ENCODE data around the gene UPF2.

DNA sequence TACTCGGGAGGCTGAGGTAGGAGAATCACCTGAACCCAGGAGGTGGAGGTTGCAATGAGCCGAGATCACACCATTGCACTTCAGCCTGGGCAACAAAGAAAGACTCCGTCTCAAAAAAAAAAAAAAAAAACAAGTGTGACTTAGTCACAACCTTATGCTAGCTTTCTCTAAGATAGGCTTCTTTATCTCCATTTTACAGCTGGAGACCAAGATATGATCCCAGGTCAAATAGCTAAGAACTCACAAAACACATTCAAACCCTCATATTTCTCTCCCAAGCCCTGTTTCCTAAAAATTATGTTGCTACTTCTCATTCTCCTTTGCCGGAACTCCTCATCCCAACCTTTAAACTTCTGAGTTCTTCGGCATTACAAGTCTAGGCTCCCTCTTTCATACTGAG lies 13.1 kb upstream of the UPF2 start:
- TF ChIP-seq, protein P1, sequence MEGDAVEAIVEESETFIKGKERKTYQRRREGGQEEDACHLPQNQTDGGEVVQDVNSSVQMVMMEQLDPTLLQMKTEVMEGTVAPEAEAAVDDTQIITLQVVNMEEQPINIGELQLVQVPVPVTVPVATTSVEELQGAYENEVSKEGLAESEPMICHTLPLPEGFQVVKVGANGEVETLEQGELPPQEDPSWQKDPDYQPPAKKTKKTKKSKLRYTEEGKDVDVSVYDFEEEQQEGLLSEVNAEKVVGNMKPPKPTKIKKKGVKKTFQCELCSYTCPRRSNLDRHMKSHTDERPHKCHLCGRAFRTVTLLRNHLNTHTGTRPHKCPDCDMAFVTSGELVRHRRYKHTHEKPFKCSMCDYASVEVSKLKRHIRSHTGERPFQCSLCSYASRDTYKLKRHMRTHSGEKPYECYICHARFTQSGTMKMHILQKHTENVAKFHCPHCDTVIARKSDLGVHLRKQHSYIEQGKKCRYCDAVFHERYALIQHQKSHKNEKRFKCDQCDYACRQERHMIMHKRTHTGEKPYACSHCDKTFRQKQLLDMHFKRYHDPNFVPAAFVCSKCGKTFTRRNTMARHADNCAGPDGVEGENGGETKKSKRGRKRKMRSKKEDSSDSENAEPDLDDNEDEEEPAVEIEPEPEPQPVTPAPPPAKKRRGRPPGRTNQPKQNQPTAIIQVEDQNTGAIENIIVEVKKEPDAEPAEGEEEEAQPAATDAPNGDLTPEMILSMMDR (IDR thresholded peaks at IDR 0.05; ENCODE audit: poor library complexity, severe bottlenecking) = no peak
- TF ChIP-seq, protein P2, sequence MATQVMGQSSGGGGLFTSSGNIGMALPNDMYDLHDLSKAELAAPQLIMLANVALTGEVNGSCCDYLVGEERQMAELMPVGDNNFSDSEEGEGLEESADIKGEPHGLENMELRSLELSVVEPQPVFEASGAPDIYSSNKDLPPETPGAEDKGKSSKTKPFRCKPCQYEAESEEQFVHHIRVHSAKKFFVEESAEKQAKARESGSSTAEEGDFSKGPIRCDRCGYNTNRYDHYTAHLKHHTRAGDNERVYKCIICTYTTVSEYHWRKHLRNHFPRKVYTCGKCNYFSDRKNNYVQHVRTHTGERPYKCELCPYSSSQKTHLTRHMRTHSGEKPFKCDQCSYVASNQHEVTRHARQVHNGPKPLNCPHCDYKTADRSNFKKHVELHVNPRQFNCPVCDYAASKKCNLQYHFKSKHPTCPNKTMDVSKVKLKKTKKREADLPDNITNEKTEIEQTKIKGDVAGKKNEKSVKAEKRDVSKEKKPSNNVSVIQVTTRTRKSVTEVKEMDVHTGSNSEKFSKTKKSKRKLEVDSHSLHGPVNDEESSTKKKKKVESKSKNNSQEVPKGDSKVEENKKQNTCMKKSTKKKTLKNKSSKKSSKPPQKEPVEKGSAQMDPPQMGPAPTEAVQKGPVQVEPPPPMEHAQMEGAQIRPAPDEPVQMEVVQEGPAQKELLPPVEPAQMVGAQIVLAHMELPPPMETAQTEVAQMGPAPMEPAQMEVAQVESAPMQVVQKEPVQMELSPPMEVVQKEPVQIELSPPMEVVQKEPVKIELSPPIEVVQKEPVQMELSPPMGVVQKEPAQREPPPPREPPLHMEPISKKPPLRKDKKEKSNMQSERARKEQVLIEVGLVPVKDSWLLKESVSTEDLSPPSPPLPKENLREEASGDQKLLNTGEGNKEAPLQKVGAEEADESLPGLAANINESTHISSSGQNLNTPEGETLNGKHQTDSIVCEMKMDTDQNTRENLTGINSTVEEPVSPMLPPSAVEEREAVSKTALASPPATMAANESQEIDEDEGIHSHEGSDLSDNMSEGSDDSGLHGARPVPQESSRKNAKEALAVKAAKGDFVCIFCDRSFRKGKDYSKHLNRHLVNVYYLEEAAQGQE (IDR thresholded peaks at IDR 0.05; ENCODE audit: borderline replicate concordance) = no peak
- TF ChIP-seq RAD21 (conservative IDR thresholded peaks at IDR 0.05) = no peak
